NCI-H146 (cell line): ENCODE measurements around the gene DNAH9.

Experiments used
- DNase-seq: peaks from one replicate; lab custom pipeline; 2025; lab: John Stamatoyannopoulos, UW

Gene DNAH9

DNA sequence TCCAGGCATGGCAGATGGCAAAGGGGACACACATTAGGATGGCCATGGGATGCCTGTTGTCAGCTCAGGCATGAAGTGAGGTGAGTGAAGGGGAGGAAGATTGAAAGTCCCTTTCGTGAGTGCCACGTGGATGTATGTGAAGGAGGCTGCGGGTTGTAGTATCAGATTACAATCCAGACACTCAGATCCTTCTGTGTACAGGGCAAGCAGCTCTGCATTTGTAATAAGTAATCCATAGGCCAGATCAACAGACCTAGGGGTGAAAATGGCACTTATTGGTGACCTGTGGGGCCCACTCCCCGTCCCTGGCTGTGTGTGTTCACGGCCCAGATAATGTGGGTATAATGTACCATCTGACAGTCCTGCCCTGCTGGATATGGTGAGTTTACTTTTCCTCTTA is 159.5 kb downstream of the DNAH9 start:
- DNase-seq: no peak

DNA sequence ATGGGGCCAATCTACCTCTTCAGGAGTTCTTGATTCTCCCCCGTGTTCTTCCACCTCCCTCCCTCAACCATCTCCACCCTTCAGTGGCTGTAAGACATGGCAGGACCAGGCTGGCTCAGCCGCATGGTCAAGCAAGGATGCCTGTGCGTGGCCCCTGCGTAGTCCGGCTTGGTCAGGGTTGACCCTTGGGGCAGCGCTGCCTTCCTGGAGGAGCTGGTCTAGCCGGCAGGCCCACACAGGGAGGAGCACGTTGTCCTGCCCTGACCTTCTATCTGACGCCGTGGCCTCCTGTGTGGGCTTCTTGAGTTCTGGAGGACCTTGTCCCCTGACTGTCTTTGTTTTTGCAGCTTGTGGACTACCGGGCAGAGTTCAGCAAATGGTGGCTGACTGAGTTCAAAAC is 169.8 kb downstream of the DNAH9 start:
- no peak for DNase-seq

DNA sequence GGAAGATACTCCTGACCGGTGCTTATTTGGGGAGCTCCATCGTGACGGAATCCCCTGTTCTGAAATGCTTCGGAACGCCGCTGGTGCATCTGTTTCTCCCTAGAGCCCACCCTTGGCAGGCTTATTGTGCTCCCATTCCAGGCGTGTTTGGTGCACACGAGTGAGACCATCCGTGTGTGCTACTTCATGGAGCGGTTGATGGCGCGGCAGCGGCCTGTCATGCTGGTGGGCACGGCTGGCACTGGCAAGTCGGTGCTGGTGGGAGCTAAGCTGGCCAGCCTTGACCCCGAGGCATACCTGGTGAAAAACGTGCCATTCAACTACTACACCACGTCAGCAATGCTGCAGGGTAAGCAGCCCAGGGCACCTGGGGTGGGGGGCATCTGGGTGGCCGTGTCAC is 170.7 kb downstream of the DNAH9 start:
- no peak for DNase-seq

DNA sequence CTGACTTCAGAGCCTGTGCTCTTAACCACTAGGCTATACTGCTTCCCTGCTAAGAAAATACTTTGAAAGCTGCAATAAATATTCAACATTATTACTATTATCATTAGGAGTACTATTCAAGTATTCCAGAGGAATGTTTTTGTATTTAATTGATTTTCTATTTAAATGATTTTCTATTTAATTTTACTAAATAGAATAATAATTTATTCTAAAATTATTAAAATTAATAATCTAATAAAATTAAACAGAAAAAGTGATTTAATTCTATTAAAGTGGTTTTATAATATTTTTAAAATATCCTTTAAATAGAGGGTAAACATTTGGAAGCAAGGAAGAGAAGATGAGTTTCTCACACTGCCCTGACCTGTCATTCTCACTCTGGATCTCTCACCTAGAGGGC is 173.8 kb downstream of the DNAH9 start:
- no peak for DNase-seq

DNA sequence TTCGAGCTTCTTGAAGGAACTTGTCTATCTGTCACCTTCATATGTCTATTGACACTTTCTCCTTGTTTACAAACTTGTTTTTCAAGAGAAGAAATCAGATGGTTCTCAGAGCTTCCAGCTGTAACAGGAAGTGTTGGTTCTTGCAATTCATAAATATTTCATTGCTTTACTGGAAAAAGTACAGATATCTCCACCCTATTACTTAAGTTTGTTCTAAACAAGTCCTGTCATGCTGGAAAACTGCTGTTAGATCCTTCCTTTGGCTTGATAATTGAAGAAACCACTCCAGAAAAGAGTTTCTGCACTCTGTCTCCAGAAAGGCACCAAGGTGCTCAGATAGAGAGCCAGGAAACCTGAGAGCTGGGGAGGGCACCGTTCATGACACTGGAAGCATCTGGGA is 181.6 kb downstream of the DNAH9 start:
- DNase-seq: no peak

DNA sequence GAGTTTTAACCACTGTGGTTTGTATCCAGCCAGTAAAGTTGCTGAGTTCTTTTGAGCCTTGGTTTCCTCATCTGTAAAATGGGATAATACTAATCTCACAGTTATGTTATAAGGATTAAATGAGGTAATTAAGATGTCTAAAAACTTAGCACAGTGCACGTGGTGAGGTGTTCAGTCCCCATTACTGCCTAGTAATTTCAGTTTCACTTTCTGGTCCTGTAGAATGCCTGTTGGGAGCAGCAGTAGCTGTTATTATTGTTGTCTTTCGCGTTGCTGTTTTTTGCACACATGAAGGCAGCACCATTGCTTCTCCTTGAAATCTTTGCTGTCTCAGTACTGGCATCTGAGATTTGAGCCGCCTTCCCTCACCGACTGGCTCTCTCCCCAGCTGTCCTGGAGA is 182.4 kb downstream of the DNAH9 start:
- DNase-seq: no peak

DNA sequence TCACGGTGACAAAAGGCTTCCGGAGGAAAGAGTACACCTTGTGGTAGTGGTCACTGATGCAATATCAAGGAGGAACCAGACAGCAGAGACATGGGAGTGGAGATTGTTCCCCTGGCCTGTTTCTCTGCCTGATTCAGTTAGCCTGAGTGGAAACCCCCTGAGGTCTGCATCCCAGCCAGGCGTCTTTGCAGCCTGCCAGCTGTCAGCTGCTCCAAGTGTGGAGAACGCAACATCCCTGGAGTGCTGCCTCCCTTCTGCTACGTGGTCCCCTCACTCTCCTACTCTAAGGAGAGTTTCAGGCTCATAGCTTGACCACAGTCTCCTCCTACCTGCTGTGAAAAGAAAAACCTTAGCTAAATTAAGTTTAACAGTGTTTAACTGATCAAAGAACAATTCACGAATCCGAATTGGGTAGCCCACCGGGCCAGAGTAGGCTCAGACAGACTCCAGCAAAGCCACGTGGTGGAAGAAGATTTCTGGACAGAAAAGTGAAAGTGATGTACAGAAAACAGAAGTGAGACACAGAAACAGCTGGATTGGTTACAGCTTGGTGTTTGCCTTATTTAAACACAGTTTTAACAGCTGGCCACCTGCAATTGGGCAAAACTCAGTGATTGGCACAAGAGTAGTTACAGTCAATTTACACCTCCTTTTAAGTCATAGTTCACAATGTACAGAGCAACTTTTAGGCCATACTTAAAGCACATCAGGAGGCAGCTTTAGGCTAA is 188.6 kb downstream of the DNAH9 start:
- DNase-seq: no peak

DNA sequence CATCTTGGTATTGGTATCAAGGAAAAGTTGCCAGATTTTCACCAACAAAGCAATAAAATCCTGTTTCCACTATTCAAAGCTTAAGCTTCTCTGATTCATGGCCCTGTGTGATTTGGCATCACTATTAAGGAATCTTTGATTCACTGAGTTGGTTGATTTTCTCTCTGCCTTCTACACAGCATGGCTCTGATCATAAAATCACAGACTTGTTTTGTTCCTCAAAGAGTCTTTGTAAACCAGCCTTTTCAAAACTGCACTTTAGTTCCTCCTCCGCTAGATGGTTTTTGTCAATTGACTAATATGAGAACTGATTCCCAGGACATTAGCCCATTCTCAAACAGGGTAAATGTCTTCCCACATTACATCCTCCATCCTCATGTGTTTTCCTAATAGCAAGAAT is 197.6 kb downstream of the DNAH9 start:
- DNase-seq: no peak

DNA sequence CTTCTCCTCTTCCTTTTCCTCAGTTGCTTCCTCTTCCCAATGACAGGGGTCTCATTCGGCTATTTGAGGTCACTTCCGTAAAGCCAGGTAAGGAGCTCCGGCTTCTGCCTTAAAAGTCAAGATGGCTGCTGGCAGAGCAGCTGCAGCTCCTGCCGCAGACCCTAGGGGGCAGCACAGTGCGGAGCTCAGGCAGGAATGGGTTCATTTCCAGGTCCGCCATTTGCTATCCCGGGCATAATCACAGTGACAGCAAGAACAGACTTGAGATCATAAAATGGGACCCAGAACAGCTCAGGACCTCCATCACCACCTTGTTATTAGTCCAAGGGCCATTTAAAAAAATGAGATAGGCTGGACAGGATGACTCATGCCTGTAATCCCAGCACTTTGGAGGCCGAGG is 199.5 kb downstream of the DNAH9 start:
- peak; percentile 2 for DNase-seq

DNA sequence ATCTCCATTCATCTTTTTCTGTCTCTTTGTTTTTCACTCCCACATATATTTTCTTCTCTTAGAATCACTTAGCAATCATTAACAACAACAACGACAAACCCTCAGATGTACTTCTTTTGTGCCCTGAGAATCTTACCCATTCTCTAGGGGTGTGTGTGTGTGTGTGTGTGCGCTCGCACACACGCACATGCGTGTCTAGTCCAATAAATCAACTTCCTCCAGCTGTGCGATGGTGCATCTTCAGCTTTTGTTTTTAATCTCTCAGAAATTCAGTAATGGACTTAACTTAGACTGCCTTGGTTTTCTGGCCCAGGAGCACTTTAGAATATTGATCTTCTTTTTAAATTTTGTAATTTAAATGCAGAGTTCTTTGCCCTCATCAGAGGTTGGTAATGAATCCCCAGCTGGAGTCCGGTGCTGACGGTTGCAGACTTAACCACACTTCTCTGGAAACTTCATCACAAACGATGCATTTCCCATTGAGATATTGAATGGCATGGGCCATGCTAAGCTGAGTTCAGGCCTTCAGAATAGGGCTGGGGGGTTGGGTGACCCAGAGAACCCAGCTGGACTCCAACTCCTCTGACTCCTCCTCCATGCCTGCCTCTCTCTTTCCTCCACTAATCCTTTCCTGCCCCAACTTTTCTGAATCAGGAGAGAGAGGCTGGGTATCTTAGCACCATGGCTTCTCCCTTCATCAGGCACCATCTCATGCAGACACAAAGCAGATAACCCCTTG is 205.1 kb downstream of the DNAH9 start:
- DNase-seq: no peak

DNA sequence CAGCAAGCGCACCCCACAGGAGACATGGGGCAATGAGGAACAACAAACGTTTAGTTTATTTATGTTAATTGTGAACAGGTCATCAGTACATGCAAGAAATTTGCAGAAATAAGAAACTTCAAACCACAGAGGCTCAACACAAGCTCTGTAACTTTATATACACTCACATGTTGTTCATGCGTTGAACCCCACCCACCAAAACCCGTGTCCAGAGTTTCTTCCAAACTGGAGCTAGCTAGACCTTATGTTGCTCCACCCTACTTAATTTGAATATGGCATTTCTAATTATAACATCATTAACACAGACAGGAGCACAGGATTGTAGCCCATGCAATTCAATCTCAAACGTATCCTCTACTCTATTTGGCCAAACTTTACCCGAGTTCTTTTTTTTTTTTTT is 206.9 kb downstream of the DNAH9 start:
- DNase-seq: no peak

DNA sequence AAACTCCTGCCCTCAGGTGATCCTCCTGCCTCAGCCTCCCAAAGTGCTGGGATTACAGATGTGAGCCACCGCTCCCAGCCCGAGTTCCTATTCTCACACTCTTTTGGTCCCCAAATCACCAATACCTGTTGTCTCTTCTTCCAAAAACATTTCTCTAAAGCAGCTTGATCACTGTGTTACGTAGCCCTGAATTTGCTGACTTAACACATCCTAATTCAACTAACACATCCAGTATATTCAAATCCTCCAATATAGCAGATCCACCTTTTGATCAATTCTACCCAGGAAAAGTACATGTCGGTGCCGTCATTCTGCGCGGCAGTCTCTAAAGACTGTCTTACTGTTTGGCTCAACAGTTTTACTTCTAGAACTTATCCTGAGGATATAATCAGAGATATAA is 207.7 kb downstream of the DNAH9 start:
- no peak for DNase-seq

DNA sequence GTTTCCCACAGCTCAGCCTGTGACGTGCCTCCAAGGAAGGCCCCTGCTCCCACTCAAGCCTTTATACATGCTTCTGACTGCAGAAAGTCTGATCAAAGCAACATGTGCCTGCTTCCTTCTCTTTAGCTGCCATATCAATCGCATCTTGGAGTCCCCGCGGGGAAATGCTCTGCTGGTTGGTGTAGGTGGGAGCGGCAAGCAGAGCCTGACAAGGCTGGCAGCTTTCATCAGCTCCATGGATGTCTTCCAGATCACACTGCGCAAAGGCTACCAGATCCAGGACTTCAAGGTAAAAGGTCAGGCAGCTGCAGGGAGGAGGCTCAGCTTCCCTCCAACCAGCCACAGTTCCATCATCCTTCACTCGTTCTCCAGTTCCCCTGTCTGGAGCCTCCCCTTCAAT is 209.3 kb downstream of the DNAH9 start:
- no peak for DNase-seq

DNA sequence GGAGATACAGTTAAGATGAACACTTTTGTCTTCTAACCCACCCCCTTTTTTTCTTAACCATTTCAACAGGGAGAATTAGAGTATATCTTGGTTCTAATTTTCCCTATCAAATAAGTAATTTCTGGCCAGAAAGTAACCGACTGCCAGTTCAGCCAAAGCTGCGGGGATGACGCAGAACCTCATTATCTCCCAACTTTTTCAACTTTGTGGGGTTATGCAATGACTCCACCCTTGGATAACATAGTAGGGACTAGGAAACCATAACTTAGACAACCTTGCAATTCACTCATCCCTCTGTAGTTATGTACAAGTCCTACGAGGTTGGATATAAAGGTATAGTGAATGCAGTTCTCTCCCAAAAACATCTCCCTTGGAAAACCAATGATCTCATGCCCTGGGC is 215.0 kb downstream of the DNAH9 start:
- no peak for DNase-seq

DNA sequence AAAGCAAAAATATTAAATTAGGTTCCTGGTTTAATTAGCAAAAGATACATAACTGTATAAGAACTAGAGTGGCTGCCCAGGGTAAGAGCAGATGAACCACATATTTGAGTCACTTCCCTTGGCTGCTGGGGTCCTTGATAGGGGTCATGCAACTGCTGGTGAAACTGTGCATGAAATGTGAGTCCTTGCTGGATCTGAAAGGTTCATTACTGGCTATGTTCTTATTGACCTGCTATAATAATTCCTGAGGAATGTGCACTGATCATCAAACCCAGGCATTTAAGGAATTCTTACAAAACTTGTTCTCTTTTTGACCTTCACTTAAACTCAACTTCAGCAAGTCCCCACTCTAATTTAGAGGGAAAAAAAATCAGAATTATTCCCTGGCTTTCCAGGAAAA is 215.6 kb downstream of the DNAH9 start:
- no peak for DNase-seq

DNA sequence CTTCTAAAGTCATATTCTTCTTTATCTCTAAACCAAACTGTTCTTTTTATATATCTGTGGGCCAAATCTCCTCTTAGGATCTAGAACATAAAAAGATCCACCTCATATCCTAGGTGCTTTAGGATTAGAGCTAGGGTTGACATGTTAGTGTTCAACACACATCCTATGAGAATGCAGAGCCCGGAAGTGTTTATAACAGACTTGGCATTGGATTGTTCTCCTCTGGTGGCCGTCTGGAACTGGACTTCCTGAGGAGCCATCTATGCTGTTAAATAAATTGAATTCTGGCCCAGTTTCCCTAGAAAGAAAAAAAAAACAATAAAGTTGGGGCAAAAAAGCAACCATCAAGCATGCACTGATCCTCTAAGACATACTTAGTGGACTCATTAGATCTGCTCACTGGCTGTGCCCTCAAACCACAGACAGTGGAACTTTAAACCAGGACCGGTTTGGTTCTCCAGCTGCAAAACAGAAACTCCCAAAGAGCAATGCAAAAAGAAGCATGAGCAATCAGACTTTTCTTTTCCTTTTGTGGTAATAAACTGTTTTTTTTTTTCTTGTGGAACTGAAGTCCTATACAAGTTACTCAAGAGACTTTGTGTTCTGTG is 216.5 kb downstream of the DNAH9 start:
- DNase-seq: no peak

DNA sequence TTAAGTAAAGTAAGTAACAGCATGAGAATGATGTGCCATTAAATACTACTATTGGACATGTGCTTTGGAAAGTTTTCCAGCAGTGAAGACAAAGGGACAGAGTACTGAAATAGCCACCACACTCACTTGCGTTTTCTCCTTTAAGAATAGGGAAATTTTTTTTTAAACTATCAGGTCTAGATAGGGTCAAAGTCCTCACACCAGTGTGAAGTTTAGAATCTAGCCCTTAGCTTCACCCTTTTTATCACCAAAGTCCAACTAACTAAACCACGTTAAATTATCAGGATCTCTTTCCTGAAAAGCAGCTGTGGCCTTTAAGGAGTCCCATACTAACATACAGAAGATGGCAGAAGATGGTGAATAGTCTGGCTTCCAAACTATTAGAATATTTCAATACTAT is 218.1 kb downstream of the DNAH9 start:
- no peak for DNase-seq

DNA sequence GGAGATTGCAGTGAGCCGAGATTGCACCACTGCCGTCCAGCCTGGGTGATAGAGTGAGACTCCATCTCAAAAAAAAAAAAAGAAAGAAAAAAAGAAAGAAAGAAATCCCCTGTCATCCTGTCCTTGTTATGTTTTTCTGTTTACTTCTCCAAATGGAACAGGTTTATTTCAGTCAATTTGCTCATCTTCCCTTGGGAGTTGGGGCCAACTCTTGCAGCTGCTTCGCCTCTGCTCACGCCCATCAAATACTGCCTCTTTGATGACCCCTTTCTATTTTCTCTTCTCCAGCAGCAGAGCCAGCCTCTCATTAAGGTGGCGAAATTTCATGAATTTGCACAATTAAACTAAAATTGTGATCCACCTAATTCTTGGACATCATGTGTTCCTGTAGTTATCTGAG is 225.6 kb downstream of the DNAH9 start:
- DNase-seq: no peak

DNA sequence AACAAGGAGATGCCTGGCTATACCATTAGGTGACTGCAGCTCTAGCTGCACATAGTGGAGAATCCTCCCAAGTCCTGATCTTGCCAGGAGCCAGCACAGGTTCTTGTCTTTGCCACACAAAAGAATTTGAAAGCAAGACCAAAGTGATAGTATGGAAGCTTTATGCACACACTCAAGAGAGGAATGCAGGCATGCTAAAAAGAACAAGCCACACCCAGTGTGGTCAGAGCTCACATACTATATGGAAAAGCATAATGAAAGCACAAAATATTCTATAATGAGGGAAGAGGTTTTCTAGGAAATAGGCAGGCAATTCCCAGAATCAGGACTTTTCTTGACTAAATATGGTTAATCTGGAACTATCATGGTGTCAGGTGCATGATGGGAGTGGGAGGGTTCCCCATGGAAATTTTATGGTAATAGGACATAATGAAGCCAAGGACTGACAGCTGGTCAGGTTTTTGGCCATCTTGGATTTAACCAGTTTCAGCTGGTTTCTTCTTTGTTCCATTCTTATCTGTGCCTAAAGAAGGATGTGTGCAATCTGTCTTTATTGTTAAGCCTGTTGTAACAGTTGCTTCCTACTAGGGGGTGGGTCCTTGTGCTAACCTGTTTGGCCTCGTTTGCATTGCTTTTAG is 227.4 kb downstream of the DNAH9 start:
- no peak for DNase-seq

DNA sequence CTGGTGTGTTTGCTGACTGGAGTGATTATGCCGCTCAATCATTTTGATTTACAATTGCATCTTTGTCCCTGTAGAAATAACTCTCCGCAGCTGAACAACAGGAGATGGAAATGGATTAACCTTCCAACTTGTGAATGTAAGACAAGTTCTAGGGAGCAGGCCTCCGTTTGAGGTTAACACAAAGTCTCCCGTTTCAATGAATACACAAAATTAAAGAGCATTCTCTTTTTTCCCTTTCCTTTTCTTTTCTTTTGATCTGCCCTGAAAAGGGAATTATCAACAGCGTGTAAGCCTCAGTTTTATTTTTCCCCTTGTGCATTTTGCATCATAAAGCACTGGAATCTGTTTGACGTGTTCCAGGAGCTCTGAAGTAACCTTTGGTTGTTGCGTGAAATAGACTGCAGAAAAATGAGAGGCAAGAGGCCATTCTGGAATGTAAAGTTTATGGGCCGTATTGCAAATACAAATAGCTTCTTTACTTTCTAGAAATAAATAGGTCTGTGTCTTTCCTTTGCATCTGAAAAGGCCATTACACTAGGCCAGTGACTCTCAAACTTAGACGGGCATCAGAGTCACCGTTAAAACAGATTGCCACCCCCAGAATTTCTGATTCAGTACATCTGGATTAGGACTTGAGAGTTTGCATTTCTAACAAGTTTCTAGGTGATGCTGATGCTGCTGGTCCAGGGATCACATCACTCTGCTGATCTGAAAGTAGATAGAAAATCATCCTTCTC is 234.3 kb downstream of the DNAH9 start:
- DNase-seq: no peak

DNA sequence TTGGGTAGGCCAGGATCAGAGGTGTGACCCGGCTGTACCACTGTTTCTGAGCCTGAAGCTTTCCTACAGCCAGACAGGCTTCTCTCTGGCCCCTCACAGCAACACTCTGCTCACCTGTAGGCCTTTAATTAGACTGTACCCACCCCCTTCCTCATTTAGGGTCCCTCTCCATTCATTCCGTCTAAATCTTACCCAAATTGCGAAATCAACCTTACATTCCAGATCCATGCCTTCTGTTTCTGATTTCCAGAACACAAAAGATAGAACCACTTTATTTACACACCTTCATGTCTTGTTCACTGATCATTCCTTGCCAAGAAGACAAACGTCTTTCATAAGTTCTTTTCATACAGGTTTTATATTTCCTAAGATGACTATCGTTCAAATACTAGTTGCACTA is 238.2 kb downstream of the DNAH9 start:
- DNase-seq: no peak

DNA sequence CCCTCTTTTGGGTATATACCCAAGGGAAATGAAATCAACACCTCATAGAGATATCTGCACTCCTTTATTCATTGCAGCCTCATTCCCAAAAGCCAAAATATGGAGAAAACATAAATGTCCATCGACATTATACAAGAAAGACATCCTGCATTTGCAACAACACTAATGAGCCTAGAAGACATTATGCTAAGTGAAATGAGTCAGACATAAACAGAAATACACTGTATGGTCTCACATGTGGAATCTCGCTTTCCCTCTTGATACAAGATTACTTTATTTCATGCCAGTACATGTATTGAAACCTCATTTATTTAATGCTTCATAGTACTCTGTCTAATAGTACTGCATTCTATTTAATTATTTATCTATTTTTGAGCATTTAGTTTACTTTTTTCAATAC is 241.8 kb downstream of the DNAH9 start:
- DNase-seq: no peak
